Fibroblast of the aortic adventitia (primary cell): ENCODE results near the gene NTN3. TPM values are rescaled to one million over a fixed set of nuclear protein-coding genes. Genes with fewer than 3 reads are reported as not detected.
A peak's percentile ranks its signal among the peaks of the same experiment; 100 is the strongest.

ENCODE experiments used
- DNase-seq: peaks from one replicate; pipeline ENCODE4 v3.0.0-alpha.2; 2010; ENCODE audit warnings: low read depth
- H3K4me3 ChIP-seq: 2 replicates; pipeline ENCODE4 v1.5.1; 2011; ENCODE audit warnings: low read depth, mild to moderate bottlenecking, control low read depth, low read length, moderate library complexity
- total RNA-seq: library from RNA; depleted of rRNA; stranded (reverse); fragments of >200 nt; gene quantifications from 2 replicates; pipeline ENCODE4 v1.2.3, GENCODE V29; 2012; ENCODE audit warnings: low replicate concordance
- TF ChIP-seq, protein P1 (sequence below): IDR thresholded peaks from 2 replicates; pipeline ENCODE4 v1.5.1; 2011; ENCODE audit warnings: mild to moderate bottlenecking, low read length, control low read depth, inconsistent platforms; ENCODE audit not compliant: insufficient read depth

Gene NTN3
- total RNA-seq, 1 donor, result 0.45 TPM

DNA sequence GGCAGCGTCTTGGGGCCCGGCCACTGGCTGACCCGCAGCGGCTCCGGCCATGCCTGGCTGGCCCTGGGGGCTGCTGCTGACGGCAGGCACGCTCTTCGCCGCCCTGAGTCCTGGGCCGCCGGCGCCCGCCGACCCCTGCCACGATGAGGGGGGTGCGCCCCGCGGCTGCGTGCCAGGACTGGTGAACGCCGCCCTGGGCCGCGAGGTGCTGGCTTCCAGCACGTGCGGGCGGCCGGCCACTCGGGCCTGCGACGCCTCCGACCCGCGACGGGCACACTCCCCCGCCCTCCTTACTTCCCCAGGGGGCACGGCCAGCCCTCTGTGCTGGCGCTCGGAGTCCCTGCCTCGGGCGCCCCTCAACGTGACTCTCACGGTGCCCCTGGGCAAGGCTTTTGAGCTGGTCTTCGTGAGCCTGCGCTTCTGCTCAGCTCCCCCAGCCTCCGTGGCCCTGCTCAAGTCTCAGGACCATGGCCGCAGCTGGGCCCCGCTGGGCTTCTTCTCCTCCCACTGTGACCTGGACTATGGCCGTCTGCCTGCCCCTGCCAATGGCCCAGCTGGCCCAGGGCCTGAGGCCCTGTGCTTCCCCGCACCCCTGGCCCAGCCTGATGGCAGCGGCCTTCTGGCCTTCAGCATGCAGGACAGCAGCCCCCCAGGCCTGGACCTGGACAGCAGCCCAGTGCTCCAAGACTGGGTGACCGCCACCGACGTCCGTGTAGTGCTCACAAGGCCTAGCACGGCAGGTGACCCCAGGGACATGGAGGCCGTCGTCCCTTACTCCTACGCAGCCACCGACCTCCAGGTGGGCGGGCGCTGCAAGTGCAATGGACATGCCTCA, 773 bp downstream of the NTN3 start:
- TF ChIP-seq, protein P1, sequence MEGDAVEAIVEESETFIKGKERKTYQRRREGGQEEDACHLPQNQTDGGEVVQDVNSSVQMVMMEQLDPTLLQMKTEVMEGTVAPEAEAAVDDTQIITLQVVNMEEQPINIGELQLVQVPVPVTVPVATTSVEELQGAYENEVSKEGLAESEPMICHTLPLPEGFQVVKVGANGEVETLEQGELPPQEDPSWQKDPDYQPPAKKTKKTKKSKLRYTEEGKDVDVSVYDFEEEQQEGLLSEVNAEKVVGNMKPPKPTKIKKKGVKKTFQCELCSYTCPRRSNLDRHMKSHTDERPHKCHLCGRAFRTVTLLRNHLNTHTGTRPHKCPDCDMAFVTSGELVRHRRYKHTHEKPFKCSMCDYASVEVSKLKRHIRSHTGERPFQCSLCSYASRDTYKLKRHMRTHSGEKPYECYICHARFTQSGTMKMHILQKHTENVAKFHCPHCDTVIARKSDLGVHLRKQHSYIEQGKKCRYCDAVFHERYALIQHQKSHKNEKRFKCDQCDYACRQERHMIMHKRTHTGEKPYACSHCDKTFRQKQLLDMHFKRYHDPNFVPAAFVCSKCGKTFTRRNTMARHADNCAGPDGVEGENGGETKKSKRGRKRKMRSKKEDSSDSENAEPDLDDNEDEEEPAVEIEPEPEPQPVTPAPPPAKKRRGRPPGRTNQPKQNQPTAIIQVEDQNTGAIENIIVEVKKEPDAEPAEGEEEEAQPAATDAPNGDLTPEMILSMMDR, result no peak
- no peak overlapping the region for H3K4me3 ChIP-seq
- no peak for DNase-seq

DNA sequence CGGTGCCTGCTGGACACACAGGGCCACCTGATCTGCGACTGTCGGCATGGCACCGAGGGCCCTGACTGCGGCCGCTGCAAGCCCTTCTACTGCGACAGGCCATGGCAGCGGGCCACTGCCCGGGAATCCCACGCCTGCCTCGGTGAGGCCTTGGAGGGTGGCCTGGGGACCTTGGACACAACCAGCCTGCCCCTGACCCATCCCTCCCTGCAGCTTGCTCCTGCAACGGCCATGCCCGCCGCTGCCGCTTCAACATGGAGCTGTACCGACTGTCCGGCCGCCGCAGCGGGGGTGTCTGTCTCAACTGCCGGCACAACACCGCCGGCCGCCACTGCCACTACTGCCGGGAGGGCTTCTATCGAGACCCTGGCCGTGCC, 1.4 kb downstream of the NTN3 start:
- DNase-seq, result no peak
- TF ChIP-seq, protein P1, result no peak
- H3K4me3 ChIP-seq, result no peak overlapping the region

DNA sequence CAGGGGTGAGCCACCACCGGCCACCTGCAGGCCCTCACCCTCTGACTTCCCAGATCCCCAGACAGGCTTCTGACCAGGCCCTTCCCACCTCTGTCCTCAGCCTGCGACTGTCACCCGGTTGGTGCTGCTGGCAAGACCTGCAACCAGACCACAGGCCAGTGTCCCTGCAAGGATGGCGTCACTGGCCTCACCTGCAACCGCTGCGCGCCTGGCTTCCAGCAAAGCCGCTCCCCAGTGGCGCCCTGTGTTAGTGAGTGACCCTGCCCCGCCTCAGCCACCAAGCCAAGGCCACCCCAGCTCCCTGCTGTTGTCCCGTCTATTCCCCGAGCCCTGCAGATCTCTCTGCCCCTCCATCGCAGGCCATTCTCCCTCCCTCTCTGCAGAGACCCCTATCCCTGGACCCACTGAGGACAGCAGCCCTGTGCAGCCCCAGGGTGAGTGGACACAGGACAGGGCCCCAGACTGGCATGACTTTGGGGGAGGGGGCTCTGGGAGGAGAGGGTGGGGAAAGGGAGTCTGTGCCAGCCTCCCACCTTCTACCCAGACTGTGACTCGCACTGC, 1.9 kb downstream of the NTN3 start:
- DNase-seq, result no peak
- peak overlapping the region; percentile 25 for H3K4me3 ChIP-seq
- TF ChIP-seq, protein P1, result no peak

DNA sequence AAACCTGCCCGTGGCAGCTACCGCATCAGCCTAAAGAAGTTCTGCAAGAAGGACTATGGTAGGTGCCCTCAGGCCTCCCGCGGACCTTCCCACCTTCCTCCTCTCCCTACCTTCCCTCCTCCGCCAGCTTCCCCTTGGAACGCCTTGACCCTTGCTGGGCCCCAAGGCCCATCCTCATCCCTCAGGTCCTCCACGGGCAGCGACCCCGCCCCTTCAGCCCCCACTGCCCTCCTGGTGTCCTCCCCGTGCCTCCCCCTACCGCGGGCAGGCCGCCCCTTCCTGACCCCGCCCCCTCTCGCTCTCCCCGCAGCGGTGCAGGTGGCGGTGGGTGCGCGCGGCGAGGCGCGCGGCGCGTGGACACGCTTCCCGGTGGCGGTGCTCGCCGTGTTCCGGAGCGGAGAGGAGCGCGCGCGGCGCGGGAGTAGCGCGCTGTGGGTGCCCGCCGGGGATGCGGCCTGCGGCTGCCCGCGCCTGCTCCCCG, 2.4 kb downstream of the NTN3 start:
- TF ChIP-seq, protein P1, result no peak
- H3K4me3 ChIP-seq, result peak overlapping the region; percentile 25
- DNase-seq, result no peak

DNA sequence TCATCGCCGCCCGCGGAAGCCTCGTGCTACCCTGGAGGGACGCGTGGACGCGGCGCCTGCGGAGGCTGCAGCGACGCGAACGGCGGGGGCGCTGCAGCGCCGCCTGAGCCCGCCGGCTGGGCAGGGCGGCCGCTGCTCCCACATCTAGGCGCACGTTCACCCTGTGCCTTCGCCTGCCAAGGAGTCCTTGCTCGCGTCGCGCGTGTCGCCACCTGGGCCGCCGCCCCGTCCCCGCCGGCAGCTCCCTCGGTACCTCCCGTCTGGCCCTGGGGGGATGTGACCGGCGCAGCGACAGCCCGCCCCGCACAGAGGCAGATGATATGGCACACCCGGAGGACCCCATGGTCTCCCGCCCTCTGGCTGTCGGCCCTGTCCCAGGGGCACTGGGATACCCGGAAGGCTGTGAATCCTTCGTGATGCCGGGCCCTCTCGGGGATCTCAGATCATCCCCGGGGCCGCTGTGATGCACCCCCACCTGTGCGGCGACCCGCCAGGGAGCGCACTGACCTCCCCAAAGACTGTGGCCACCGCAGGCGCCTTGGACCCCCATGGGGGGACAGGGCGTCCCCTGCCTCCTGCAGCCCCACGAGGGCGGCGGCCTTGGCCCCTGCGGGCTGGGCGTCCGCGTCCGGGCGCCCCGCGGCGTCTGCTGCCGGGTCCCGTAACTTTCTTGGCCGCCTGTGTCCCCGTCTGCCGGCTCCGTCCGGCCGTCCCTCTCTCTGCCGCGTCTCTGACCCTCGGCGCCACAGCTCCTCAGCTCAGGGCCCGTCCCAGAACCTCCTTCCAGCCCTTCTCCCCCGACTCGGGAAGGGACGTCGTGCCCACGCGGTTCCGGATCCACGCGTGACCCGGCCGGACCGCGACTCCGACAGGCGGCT, 3.1 kb downstream of the NTN3 start:
- peak overlapping the region; percentile 76 for H3K4me3 ChIP-seq
- DNase-seq, result no peak
- TF ChIP-seq, protein P1, result no peak

DNA sequence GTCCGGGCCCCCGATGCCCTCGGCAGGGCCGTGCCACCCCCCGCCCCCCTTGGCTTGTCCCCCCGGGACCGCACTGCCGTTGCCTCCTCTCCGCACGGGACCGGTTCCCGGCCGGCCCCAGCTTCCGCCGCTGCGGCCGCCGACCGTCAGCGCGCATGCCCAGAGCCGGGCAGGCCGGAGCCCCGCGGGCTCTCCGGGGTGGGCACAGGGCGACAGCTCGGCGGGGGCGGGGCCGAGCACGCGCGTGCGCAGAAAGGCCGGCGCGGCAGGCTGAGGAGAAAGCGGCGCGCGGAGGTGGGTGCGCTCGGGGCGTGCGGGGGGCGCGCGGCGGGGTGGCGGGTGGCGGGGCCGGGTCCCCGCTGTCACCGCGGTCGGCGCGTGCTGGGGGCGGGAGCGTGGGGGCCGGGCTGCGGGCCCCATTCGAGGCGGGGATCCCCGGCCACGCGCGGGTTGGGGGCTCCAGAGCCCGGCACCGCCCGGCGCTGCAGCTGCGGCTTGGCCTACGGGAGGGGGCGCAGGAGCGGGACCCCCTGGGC, 3.8 kb downstream of the NTN3 start, which contains the start of gene TBC1D24:
TSS of gene TBC1D24 (plus strand) at position 251 of the 536 bp plus-strand sequence. CDS start 21,022 bp downstream, outside the sequence.
- TF ChIP-seq, protein P1, result no peak
- DNase-seq, result peak; percentile 73
- H3K4me3 ChIP-seq, result peak within 1 kb of the TSS; percentile 76
